Muscle layer of colon (tissue), 2 donors: Measurements from ENCODE around the gene P2RX5.

Source experiments
- H3K27ac ChIP-seq: one replicate; pipeline ENCODE4 v1.7.0; 2013; ENCODE audit warnings: low read depth, mild to moderate bottlenecking, low read length, moderate library complexity
- H3K27me3 ChIP-seq, 2 donors: one replicate each; pipeline ENCODE4 v1.7.0; 2013; ENCODE audit warnings: low read length in 2 of 2, mild to moderate bottlenecking in 2 of 2; ENCODE audit not compliant: insufficient read depth in 2 of 2, control insufficient read depth in 1 of 2
- H3K36me3 ChIP-seq: one replicate; pipeline ENCODE4 v1.7.0; 2013; ENCODE audit warnings: mild to moderate bottlenecking, low read length; ENCODE audit not compliant: insufficient read depth
- H3K4me1 ChIP-seq: one replicate; pipeline ENCODE4 v1.7.0; 2013; ENCODE audit warnings: mild to moderate bottlenecking, low read length; ENCODE audit not compliant: insufficient read depth
- H3K4me3 ChIP-seq, 2 donors: one replicate each; pipeline ENCODE4 v1.7.0; 2013; ENCODE audit warnings: low read length in 2 of 2, low read depth in 1 of 2, mild to moderate bottlenecking in 1 of 2, moderate library complexity in 1 of 2
- H3K9ac ChIP-seq: one replicate; pipeline ENCODE4 v1.7.0; 2013; ENCODE audit warnings: low read length
- H3K9me3 ChIP-seq: one replicate; pipeline ENCODE4 v1.7.0; 2013; ENCODE audit warnings: mild to moderate bottlenecking, low read length
- donor health status: abdominal sarcoma.
- donor health status: Adenocarcinoma of cecum.

P2RX5 gene

DNA sequence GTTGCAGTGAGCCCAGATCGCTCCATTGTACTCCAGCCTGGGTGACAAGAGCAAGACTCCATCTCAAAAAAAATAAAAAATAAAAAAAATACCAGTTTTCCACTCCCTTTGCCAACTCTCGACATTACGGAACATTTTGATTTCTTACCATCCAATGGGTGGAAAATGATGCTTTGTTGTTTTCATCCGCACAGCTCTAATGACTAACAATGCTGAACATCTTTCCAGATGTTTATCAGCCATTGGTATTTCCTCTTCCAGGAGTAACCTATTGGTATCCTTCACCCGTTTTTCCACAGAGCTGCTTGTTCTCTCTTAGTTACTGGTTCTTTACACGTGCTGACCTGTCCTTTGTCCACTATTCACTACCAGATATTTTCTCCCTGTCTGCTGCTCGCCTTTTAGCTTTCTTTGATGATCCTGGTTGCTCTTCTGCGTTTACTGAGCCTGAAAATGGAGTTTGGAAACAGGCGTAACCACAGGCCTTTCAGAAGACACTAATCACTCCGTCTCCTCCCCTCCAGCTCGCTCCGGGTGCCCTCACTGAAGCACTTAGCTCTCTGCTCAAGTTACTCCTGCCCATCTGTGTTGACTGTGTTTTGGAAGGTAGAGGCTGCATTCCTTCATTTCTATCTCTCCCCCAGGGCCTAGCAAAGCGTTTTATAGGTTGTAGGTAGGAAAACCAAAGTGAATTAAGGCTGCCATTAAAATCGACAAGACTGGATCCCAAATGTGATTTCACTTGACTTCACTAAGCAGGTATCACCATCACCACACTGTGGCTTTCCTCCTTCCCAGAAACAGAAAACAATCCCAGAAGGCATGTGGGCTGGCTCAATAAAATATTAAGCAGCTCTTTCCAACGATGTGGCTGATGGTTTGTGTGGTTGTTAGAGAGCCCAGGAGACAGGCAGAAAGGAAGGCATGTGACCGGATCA is 68.9 kb downstream of the P2RX5 start:
- Histone ChIP-seq H3K27me3 (no peaks in the 10 kb centered on the region), H3K36me3 (peaks cover 44% of the 10 kb centered on the region), H3K4me1 (no peaks in the 10 kb centered on the region), H3K9ac (no peak overlapping the region), H3K9me3 (no peaks in the 10 kb centered on the region), H3K4me3 (no peak overlapping the region), H3K27ac (no peak overlapping the region)
